CD4-positive, alpha-beta memory T cell (primary cell): ENCODE measurements around the gene NFKB1. TPM values are rescaled to one million over a fixed set of nuclear protein-coding genes. Genes with fewer than 3 reads are reported as not detected.

Experiments used
- CTCF ChIA-PET: fragments of 350-600 bp; sonication (Branson Sonifier 250); formaldehyde crosslinking; loops from one replicate; lab custom pipeline; 2021; ENCODE audit warnings: inconsistent platforms; ENCODE audit not compliant: partially characterized antibody; lab: Charles Lee
- POLR2A ChIA-PET: fragments of 350-600 bp; sonication (Branson Sonifier 250); formaldehyde crosslinking; loops from one replicate; lab custom pipeline; 2021; ENCODE audit not compliant: partially characterized antibody; lab: Charles Lee
- DNase-seq, 5 donors: peaks; one replicate each; pipeline versions ENCODE4 v3.0.0 to v3.0.0-alpha.2; 2020 to 2022; ENCODE audit warnings: mixed read lengths in 1 of 5
- H3K27ac ChIP-seq: one replicate; pipeline ENCODE4 v1.7.0; 2013; ENCODE audit warnings: low read depth, low read length
- H3K27me3 ChIP-seq: 2 replicates; pipeline ENCODE4 v1.7.0; 2013; ENCODE audit warnings: mild to moderate bottlenecking, low read length, moderate library complexity; ENCODE audit not compliant: insufficient read depth
- H3K36me3 ChIP-seq: 2 replicates; pipeline ENCODE4 v1.7.0; 2013; ENCODE audit warnings: mild to moderate bottlenecking, low read length, moderate library complexity; ENCODE audit not compliant: insufficient read depth
- H3K4me1 ChIP-seq: 2 replicates; pipeline ENCODE4 v1.7.0; 2013; ENCODE audit warnings: mild to moderate bottlenecking, low read length, moderate library complexity; ENCODE audit not compliant: insufficient read depth
- H3K4me3 ChIP-seq, 2 donors: one replicate each; pipeline ENCODE4 v1.7.0; 2013; ENCODE audit warnings: low read length in 2 of 2, mild to moderate bottlenecking in 1 of 2
- H3K9me3 ChIP-seq, 2 donors: one replicate each; pipeline ENCODE4 v1.7.0; 2013; ENCODE audit warnings: low read length in 2 of 2, control low read depth in 1 of 2; ENCODE audit not compliant: control insufficient read depth in 1 of 2
- H3K27ac Mint-ChIP-seq, 7 donors: one replicate each; pipeline ENCODE4 v1.8.0; 2020 to 2021; ENCODE audit warnings: mixed read lengths in 7 of 7, mild to moderate bottlenecking in 6 of 7, inconsistent platforms in 3 of 7, moderate library complexity in 3 of 7
- H3K27me3 Mint-ChIP-seq, 2 donors: one replicate each; pipeline ENCODE4 v1.8.0; 2020 to 2021; ENCODE audit warnings: mixed read lengths in 2 of 2
- H3K36me3 Mint-ChIP-seq, 2 donors: one replicate each; pipeline ENCODE4 v1.8.0; 2020 to 2021; ENCODE audit warnings: mixed read lengths in 2 of 2, inconsistent platforms in 1 of 2, mild to moderate bottlenecking in 1 of 2
- H3K4me1 Mint-ChIP-seq, 4 donors: one replicate each; pipeline ENCODE4 v1.8.0; 2020 to 2021; ENCODE audit warnings: mixed read lengths in 4 of 4, mild to moderate bottlenecking in 1 of 4
- H3K4me3 Mint-ChIP-seq, 8 donors: one replicate each; pipeline ENCODE4 v1.8.0; 2020 to 2021; ENCODE audit warnings: mixed read lengths in 8 of 8, mild to moderate bottlenecking in 7 of 8, moderate library complexity in 6 of 8, inconsistent platforms in 3 of 8
- H3K9me3 Mint-ChIP-seq, 8 donors: one replicate each; pipeline ENCODE4 v1.8.0; 2020 to 2021; ENCODE audit warnings: mixed read lengths in 8 of 8, mild to moderate bottlenecking in 5 of 8, inconsistent platforms in 3 of 8, moderate library complexity in 1 of 8
- intact Hi-C: fragments of 100-400 bp; cut with micrococcal nuclease; formaldehyde crosslinking; loops from one replicate; pipeline ENCODE4 v1.15.1; 2023
- polyA plus RNA-seq, 2 donors: library from polyadenylated mRNA; unstranded; fragments of 300-500 nt; fragmentation: Illumina TruSeq; gene quantifications; one replicate each; pipeline ENCODE4 v1.2.3, GENCODE V29; 2021
- total RNA-seq, 2 experiments: library from RNA; stranded (reverse); gene quantifications; one replicate each; pipeline ENCODE4 v1.2.3, GENCODE V29; 2021

NFKB1 gene
- total and polyA plus RNA-seq, 4 experiments from 2014 or later, result 16.6 to 84.9 (median 70.9) TPM

DNA sequence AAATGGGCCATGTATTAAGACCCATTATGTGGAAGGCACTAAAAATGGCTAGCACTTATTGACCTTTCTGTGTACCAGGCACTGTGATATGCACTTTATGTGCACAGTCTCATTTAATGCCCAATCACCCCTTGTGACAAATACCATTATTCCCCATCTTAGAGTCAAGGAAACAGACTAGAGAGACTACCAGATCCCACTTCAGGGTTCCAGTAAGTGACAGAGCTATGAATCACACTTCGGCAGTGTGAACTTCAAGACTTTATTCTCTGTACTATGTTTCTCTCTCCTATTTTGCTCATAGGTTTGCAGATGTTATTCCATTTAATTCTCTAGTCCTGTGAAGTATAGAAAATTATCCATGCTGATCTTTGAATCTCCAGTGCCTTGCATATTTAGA is 107.0 kb downstream of the NFKB1 start:
- Histone ChIP-seq H3K27ac (no peak overlapping the region), H3K4me3 (no peak overlapping the region), H3K27me3 (no peaks in the 10 kb centered on the region), H3K36me3 (peaks cover 42% of the 10 kb centered on the region), H3K9me3 (no peaks in the 10 kb centered on the region), H3K4me1 (peaks cover 77% of the 10 kb centered on the region)
- intact Hi-C loops, result loop anchor here (1.0 kb wide), 1 partner anchor 10 kb away; no protein-coding TSS in a partner anchor
- Mint-ChIP-seq H3K4me1 (peaks cover 45 to 92% (median 71%) of the 10 kb centered on the region in 4 donors), H3K27me3 (no peaks in the 10 kb centered on the region), H3K36me3 (peaks cover 82 to 91% of the 10 kb centered on the region in 2 donors), H3K4me3 (peak overlapping the region in 1 of 8 donors; percentile 21), H3K9me3 (peaks cover 0 to 2% (median 0%) of the 10 kb centered on the region in 8 donors), H3K27ac (peak overlapping the region in 5 of 7 donors; percentile 49 to 94 (median 82))
- CTCF ChIA-PET, result no interaction called here
- DNase-seq, result no peak
- POLR2A ChIA-PET, result no interaction called here

DNA sequence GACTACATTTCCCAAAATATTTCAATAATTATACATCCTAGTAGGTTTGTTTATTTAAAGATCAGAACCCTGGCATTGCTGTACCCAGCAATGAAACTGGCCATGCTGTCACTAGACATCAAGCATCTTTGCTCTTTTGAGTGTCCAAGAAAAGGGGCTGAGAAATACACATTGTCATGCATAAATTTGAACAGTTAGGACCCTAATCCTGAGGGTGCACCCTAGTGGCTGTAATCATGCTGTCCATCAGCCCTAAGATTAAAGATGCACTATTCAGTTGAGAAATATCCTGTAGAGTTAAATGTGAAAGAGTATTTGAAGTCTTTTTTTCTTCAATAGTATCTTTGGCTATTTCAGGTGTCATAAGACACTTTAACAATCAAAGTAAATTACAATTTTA is 108.8 kb downstream of the NFKB1 start:
- no peak for DNase-seq
- Mint-ChIP-seq H3K4me1 (peaks cover 54 to 95% (median 76%) of the 10 kb centered on the region in 4 donors), H3K27me3 (no peaks in the 10 kb centered on the region), H3K9me3 (peaks cover 0 to 2% (median 0%) of the 10 kb centered on the region in 8 donors), H3K4me3 (peak overlapping the region in 5 of 8 donors; percentile 1 to 83 (median 44)), H3K27ac (peak overlapping the region; percentile 18 to 99 (median 94)), H3K36me3 (peaks cover 83 to 93% of the 10 kb centered on the region in 2 donors)
- peaks cover 84% of the 10 kb centered on the region for H3K4me1 ChIP-seq
- intact Hi-C loops, result loop anchor here (5.0 kb wide), 3 partner anchors 33 to 217 kb away; partner anchors contain the start of gene UBE2D3
- H3K27ac ChIP-seq, result no peak overlapping the region
- H3K9me3 ChIP-seq, result no peaks in the 10 kb centered on the region
- H3K36me3 ChIP-seq, result peaks cover 48% of the 10 kb centered on the region
- H3K4me3 ChIP-seq, result no peak overlapping the region
- POLR2A ChIA-PET, result interaction anchor here (0.6 to 8.5 kb wide), 5 partner anchors 21 to 218 kb away, joined by 3 to 54 read pairs (median 6); partner anchors contain the start of genes NFKB1 and UBE2D3
- no peaks in the 10 kb centered on the region for H3K27me3 ChIP-seq
- CTCF ChIA-PET, result interaction anchor here (1.0 to 3.3 kb wide), 8 partner anchors 10 to 218 kb away, joined by 3 to 16 read pairs (median 4); partner anchors contain the start of gene UBE2D3

DNA sequence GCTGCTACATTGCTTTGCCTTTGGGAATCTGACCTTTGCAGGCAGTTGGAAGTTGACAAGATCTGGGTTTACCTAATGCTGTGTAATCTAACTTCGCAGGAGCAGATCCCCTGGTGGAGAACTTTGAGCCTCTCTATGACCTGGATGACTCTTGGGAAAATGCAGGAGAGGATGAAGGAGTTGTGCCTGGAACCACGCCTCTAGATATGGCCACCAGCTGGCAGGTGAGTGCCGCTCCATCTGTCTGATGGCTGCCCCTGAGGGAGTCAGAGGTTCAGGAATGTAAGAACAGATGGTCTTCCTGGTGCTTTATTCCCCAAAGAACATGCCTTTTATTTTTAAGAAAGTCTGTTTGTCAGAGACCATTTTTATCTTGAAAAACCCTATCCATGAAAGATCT is 109.3 kb downstream of the NFKB1 start:
- Mint-ChIP-seq H3K4me3 (peak overlapping the region in 6 of 8 donors; percentile 29 to 95 (median 78)), H3K9me3 (peaks cover 0 to 2% (median 0%) of the 10 kb centered on the region in 8 donors), H3K27ac (peak overlapping the region; percentile 89 to 99 (median 97)), H3K27me3 (no peaks in the 10 kb centered on the region), H3K4me1 (peaks cover 55 to 95% (median 76%) of the 10 kb centered on the region in 4 donors), H3K36me3 (peaks cover 83 to 92% of the 10 kb centered on the region in 2 donors)
- H3K9me3 ChIP-seq, result no peaks in the 10 kb centered on the region
- DNase-seq, result no peak
- no peak overlapping the region for H3K4me3 ChIP-seq
- peaks cover 52% of the 10 kb centered on the region for H3K36me3 ChIP-seq
- CTCF ChIA-PET, result interaction anchor here (0.7 to 3.3 kb wide), 8 partner anchors 9 to 217 kb away, joined by 3 to 16 read pairs (median 3); partner anchors contain the start of gene UBE2D3
- peaks cover 85% of the 10 kb centered on the region for H3K4me1 ChIP-seq
- intact Hi-C loops, result loop anchor here (5.0 kb wide), 3 partner anchors 33 to 217 kb away; partner anchors contain the start of gene UBE2D3
- POLR2A ChIA-PET, result interaction anchor here (1.4 to 8.5 kb wide), 5 partner anchors 13 to 216 kb away, joined by 3 to 60 read pairs (median 41); partner anchors contain the start of genes NFKB1 and UBE2D3
- no peaks in the 10 kb centered on the region for H3K27me3 ChIP-seq
- H3K27ac ChIP-seq, result peak overlapping the region; percentile 85

DNA sequence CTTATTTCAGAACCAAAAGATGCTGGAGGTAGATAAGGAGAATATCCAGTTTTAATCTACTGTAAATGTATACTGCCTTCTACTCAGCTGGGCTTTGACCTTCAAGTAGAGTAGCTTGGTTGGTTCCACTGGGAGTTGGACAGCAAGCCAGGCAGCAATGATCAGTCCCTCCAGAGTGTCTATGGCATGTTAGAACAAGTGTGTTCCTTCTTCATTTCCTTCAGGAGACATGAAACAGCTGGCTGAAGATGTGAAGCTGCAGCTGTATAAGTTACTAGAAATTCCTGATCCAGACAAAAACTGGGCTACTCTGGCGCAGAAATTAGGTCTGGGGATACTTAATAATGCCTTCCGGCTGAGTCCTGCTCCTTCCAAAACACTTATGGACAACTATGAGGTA is 111.1 kb downstream of the NFKB1 start:
- intact Hi-C loops, result loop anchor here (2.0 to 5.0 kb wide), 4 partner anchors 35 to 215 kb away; partner anchors contain the start of genes NFKB1 and UBE2D3
- peaks cover 55% of the 10 kb centered on the region for H3K36me3 ChIP-seq
- no peaks in the 10 kb centered on the region for H3K27me3 ChIP-seq
- peaks cover 56 to 97% (median 76%) of the 10 kb centered on the region in 4 donors for H3K4me1 Mint-ChIP-seq
- CTCF ChIA-PET, result interaction anchor here (0.7 to 3.9 kb wide), 20 partner anchors 7 to 487 kb away, joined by 3 to 22 read pairs (median 4); partner anchors contain the start of gene BDH2
- peak overlapping the region; percentile 83 to 95 (median 91) for H3K4me3 Mint-ChIP-seq
- no peaks in the 10 kb centered on the region for H3K27me3 Mint-ChIP-seq
- H3K27ac Mint-ChIP-seq, result peak overlapping the region; percentile 94 to 99 (median 98)
- peaks cover 91% of the 10 kb centered on the region for H3K4me1 ChIP-seq
- POLR2A ChIA-PET, result interaction anchor here (0.5 to 8.5 kb wide), 20 partner anchors 9 to 1592 kb away, joined by 3 to 60 read pairs (median 6); partner anchors contain the start of genes BDH2, CISD2, NFKB1 and SLC39A8
- peak overlapping the region; percentile 85 for H3K27ac ChIP-seq
- H3K9me3 ChIP-seq, result no peaks in the 10 kb centered on the region
- H3K36me3 Mint-ChIP-seq, result peaks cover 86 to 92% of the 10 kb centered on the region in 2 donors
- no peak for DNase-seq
- peaks cover 0 to 2% (median 0%) of the 10 kb centered on the region in 8 donors for H3K9me3 Mint-ChIP-seq
- peak overlapping the region in 1 of 2 donors; percentile 7 for H3K4me3 ChIP-seq

DNA sequence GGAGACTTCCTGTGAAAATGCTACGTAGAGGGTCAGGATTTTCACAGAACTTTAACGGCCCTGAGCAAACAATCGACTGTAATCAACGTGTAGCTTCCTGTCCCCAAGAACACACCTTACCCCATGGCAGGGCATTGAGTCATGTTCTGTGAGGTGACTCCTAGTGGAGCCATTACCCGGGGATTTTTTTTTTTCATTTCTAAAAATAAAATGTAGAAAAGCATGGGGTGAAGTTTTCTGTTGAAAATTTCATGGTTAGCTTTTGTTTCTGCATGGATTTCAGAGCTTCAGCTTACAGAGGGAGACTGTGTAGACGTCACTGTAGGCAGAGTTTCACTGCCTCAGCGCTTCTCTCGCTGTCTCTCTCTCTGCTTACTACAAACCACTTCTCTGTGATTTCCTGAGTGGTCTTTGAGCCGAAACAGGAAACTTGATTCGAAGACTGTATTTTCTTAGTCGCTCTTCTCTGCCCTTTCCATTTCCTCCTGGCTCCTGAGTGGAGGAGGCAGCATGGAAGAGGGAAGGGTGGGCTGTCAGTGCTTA is 111.7 kb downstream of the NFKB1 start:
- peak overlapping the region; percentile 85 for H3K27ac ChIP-seq
- peaks cover 82 to 89% of the 10 kb centered on the region in 2 donors for H3K36me3 Mint-ChIP-seq

DNA sequence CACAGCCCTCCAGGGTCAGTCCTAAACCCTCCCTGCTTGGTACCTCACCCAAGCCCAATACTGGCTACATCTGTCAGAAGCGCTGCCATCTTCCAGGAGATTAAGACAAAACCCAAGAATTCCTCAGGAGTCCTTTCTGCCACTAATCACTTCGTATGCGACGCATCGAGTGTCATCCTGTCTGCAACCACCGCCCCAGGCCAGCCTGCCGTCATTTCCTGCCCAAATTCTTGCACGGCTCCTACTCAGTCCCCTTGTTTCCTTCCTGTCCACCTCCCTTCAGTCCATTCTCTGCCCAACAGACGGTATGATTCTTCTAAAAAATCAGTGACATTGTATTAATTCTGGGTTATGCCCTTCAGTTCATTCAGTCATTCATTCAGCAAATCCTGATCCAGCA is 113.6 kb downstream of the NFKB1 start:
- Histone ChIP-seq H3K27ac (peak overlapping the region; percentile 85), H3K4me3 (peak overlapping the region in 1 of 2 donors; percentile 48), H3K36me3 (peaks cover 41% of the 10 kb centered on the region), H3K4me1 (peaks cover 67% of the 10 kb centered on the region), H3K9me3 (no peaks in the 10 kb centered on the region), H3K27me3 (no peaks in the 10 kb centered on the region)
- CTCF ChIA-PET, result interaction anchor here (0.9 to 3.9 kb wide), 3 partner anchors 10 to 35 kb away, joined by 3 to 22 read pairs (median 9); no protein-coding TSS in a partner anchor
- POLR2A ChIA-PET, result interaction anchor here (2.1 to 8.5 kb wide), 4 partner anchors 17 to 212 kb away, joined by 6 to 60 read pairs (median 44); partner anchors contain the start of genes MANBA and UBE2D3
- H3K4me3 Mint-ChIP-seq, result peak overlapping the region; percentile 83 to 95 (median 91)
- no peaks in the 10 kb centered on the region for H3K27me3 Mint-ChIP-seq
- peaks cover 0 to 2% (median 0%) of the 10 kb centered on the region in 8 donors for H3K9me3 Mint-ChIP-seq
- intact Hi-C loops, result loop anchor here (1.0 to 5.0 kb wide), 4 partner anchors 10 to 212 kb away; partner anchors contain the start of gene UBE2D3
- H3K27ac Mint-ChIP-seq, result peak overlapping the region; percentile 94 to 99 (median 98)
- peaks cover 66 to 72% of the 10 kb centered on the region in 2 donors for H3K36me3 Mint-ChIP-seq
- H3K4me1 Mint-ChIP-seq, result peaks cover 51 to 79% (median 67%) of the 10 kb centered on the region in 4 donors
- peak; percentile 34 to 75 (median 44) for DNase-seq

More for the DNA sequence above, 111.7 kb downstream of the NFKB1 start:
- Histone ChIP-seq H3K4me1 (peaks cover 84% of the 10 kb centered on the region), H3K9me3 (no peaks in the 10 kb centered on the region), H3K27me3 (no peaks in the 10 kb centered on the region), H3K36me3 (peaks cover 50% of the 10 kb centered on the region), H3K4me3 (peak overlapping the region in 1 of 2 donors; percentile 48)
- Mint-ChIP-seq H3K27me3 (no peaks in the 10 kb centered on the region), H3K4me1 (peaks cover 53 to 90% (median 71%) of the 10 kb centered on the region in 4 donors), H3K9me3 (peaks cover 0 to 2% (median 0%) of the 10 kb centered on the region in 8 donors), H3K27ac (peak overlapping the region; percentile 94 to 99 (median 98)), H3K4me3 (peak overlapping the region; percentile 83 to 95 (median 91))
- ChIA-PET CTCF (interaction anchor here (0.9 to 3.9 kb wide), 19 partner anchors 10 to 487 kb away, joined by 3 to 22 read pairs (median 4); partner anchors contain the start of gene BDH2), POLR2A (interaction anchor here (0.5 to 8.5 kb wide), 22 partner anchors 10 to 1593 kb away, joined by 3 to 60 read pairs (median 6); partner anchors contain the start of genes BDH2, CISD2, MANBA and NFKB1)
- intact Hi-C loops, result loop anchor here (1.0 to 5.0 kb wide), 5 partner anchors 15 to 214 kb away; partner anchors contain the start of genes NFKB1 and UBE2D3
- DNase-seq, result peak; percentile 64 to 86 (median 71)
